CD4-positive, alpha-beta T cell treated with Interleukin-17A for 4 hours (primary cell): ENCODE measurements around the gene NKX6-2.
"Not testable (repeated sequence)": the region's sequence is repeated elsewhere in the genome, so short reads cannot be mapped to it uniquely, and the experiment has no call there.

Experiments
- DNase-seq: peaks from one replicate; pipeline ENCODE4 v3.0.0-alpha.2; 2020; ENCODE audit warnings: mixed read lengths

Gene NKX6-2

GRCh38 chr10:132793871-132794849, 8.2 kb upstream of the NKX6-2 start:
- no peak for DNase-seq

GRCh38 chr10:132793213-132793612, 7.3 kb upstream of the NKX6-2 start:
- DNase-seq = no peak

- DNase-seq = no peak
Observed at GRCh38 chr10:132792796-132793195, 6.8 kb upstream of the NKX6-2 start.

- not testable (repeated sequence) for DNase-seq
Observed at GRCh38 chr10:132792099-132792498, 6.2 kb upstream of the NKX6-2 start.

- DNase-seq = no peak
Observed at GRCh38 chr10:132790934-132791829, 5.2 kb upstream of the NKX6-2 start.

- DNase-seq = no peak
Observed at GRCh38 chr10:132790470-132790869, 4.5 kb upstream of the NKX6-2 start.

- DNase-seq = no peak
Observed at GRCh38 chr10:132789659-132790148, 3.8 kb upstream of the NKX6-2 start.

GRCh38 chr10:132788831-132789219, 2.9 kb upstream of the NKX6-2 start:
- no peak for DNase-seq

- DNase-seq = no peak
Observed at GRCh38 chr10:132788180-132788830, 2.4 kb upstream of the NKX6-2 start.

- DNase-seq = no peak
Observed at GRCh38 chr10:132787495-132788179, 1.7 kb upstream of the NKX6-2 start.

GRCh38 chr10:132786884-132787494, 1.0 kb upstream of the NKX6-2 start:
- no peak for DNase-seq

GRCh38 chr10:132786476-132786883, 533 bp upstream of the NKX6-2 start:
- no peak for DNase-seq

- no peak for DNase-seq
Observed at GRCh38 chr10:132784866-132785722, 853 bp downstream of the NKX6-2 start.

GRCh38 chr10:132783940-132784865, 1.7 kb downstream of the NKX6-2 start:
- DNase-seq = no peak

GRCh38 chr10:132783165-132783939, 2.6 kb downstream of the NKX6-2 start:
- DNase-seq = no peak

GRCh38 chr10:132781556-132781955, 4.4 kb downstream of the NKX6-2 start:
- no peak for DNase-seq

GRCh38 chr10:132780356-132780755, 5.6 kb downstream of the NKX6-2 start:
- DNase-seq = no peak

GRCh38 chr10:132779549-132780294, 6.2 kb downstream of the NKX6-2 start:
- no peak for DNase-seq
